ENCODE data around the gene PHETA1. TPM values are rescaled to one million over a fixed set of nuclear protein-coding genes. Genes with fewer than 3 reads are reported as not detected.
A peak's percentile ranks its signal among the peaks of the same experiment; 100 is the strongest.

PHETA1 gene
- total and polyA plus RNA-seq, 2 of the 13 experiments (the other 11 are each of a cell fraction or from before 2014, with no cell fraction given) = 11.3 to 20.8 TPM

DNA sequence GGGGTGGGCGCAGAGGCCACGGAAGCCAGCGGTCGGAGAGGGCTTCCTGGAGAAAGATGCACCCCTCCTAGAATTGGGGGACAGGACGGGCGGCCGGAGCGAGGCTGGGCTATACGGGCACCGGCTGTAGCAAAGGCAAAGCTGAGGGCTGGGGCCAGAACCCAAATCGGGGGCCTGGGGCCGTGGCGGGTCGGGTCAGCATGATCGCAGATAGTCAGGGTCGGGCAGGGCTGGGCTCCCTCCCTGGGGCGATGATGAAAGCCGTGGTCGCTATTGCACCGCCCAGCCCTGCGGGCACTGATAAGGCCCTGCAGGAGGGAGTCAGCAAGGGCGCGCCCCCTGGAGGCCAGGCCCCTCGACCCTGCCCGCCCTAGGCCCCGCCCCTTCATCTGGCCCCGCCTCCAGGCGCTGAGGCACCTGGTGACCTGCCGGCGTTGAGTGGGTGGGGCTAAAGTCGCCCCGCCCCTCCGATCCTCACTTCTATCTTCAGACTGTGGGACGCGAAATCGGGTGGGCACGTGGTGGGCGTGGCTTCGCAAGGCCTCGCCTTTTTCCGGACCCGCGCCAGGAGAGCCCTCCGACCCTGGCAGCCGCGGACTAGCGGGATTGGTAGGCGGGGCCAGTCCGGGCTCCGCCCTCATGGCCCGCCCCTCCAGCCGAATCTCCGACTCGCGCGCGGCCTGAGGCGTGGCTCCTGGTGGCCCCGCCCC is 36.4 kb upstream of the PHETA1 start (continued):
- TF ChIP-seq POGK (CRISPR knock-in tag; conservative IDR thresholded peaks at IDR 0.05) (peak; percentile 57), ZNF558 (CRISPR knock-in tag; IDR thresholded peaks at IDR 0.05; ENCODE audit: borderline replicate concordance) (no peak; the same call in 1 of the 2 replicates), MEF2D (CRISPR knock-in tag; IDR thresholded peaks at IDR 0.05) (peak; percentile 80; the same call in 1 of the 2 replicates), CREB1 (IDR thresholded peaks at IDR 0.05) (peak; percentile 45; the same call in 1 of the 2 replicates), CREB1 (CRISPR knock-in tag; IDR thresholded peaks at IDR 0.05) (no peak), ETV5 (CRISPR knock-in tag; IDR thresholded peaks at IDR 0.05; ENCODE audit: borderline replicate concordance) (peak; percentile 37; the same call in 1 of the 2 replicates), NFKB2 (CRISPR knock-in tag; IDR thresholded peaks at IDR 0.05; ENCODE audit: borderline replicate concordance) (0 out of 2 replicates have a peak, but pooled peaks have one; percentile 35), MAZ (IDR thresholded peaks at IDR 0.05; ENCODE audit: borderline replicate concordance, low read depth, low read length) (peak; percentile 85), MAZ (CRISPR knock-in tag; IDR thresholded peaks at IDR 0.05; ENCODE audit: low read depth) (peak; percentile 88), ZFP82 (CRISPR knock-in tag; IDR thresholded peaks at IDR 0.05; ENCODE audit: borderline replicate concordance) (no peak), TEAD3 (CRISPR knock-in tag; optimal IDR thresholded peaks at IDR 0.05; ENCODE audit: borderline replicate concordance) (peak; percentile 31), TRIM24 (CRISPR knock-in tag; IDR thresholded peaks at IDR 0.05) (no peak), ZNF768 (CRISPR knock-in tag; IDR thresholded peaks at IDR 0.05) (peak; percentile 45; the same call in 1 of the 2 replicates), ZSCAN22 (CRISPR knock-in tag; IDR thresholded peaks at IDR 0.05) (no peak), AHR (CRISPR knock-in tag; IDR thresholded peaks at IDR 0.05) (peak; percentile 79; the same call in 1 of the 2 replicates), FOSL2 (CRISPR knock-in tag; IDR thresholded peaks at IDR 0.05) (peak; percentile 75), AKAP8 (CRISPR knock-in tag; IDR thresholded peaks at IDR 0.05) (no peak), ZNF709 (CRISPR knock-in tag; IDR thresholded peaks at IDR 0.05) (peak; percentile 44; the same call in 1 of the 2 replicates), ZNF772 (CRISPR knock-in tag; IDR thresholded peaks at IDR 0.05) (no peak), PCBP1 (IDR thresholded peaks at IDR 0.05; ENCODE audit: borderline replicate concordance, low read depth, low read length) (peak; percentile 56; the same call in 1 of the 2 replicates), ZNF670 (CRISPR knock-in tag; IDR thresholded peaks at IDR 0.05; ENCODE audit: borderline replicate concordance) (peak; percentile 24; the same call in 1 of the 2 replicates), ZSCAN30 (CRISPR knock-in tag; IDR thresholded peaks at IDR 0.05) (no peak)
- TF ChIP-seq, protein P1, sequence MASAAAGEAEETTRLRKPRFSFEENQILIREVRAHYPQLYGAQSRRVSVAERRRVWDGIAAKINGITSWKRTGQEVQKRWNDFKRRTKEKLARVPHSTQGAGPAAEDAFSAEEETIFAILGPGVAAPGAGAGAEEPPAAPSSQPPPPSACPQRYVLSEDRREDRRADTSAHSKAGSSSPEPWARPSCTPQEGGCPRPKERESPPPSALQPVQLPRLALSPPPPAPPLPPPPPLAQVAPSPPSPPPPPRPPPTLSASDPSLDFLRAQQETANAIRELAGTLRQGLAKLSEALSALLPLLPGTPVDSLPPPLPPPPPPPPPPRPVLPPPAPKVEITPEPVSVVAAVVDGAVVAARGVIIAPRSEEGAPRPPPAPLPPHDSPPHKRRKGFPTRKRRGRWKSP (CRISPR knock-in tag; IDR thresholded peaks at IDR 0.05) = peak; percentile 49; the same call in 1 of the 2 replicates
- TF ChIP-seq, protein P2, sequence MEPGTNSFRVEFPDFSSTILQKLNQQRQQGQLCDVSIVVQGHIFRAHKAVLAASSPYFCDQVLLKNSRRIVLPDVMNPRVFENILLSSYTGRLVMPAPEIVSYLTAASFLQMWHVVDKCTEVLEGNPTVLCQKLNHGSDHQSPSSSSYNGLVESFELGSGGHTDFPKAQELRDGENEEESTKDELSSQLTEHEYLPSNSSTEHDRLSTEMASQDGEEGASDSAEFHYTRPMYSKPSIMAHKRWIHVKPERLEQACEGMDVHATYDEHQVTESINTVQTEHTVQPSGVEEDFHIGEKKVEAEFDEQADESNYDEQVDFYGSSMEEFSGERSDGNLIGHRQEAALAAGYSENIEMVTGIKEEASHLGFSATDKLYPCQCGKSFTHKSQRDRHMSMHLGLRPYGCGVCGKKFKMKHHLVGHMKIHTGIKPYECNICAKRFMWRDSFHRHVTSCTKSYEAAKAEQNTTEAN (CRISPR knock-in tag; conservative IDR thresholded peaks at IDR 0.05) = peak; percentile 68; the same call in 1 of the 2 replicates
- TF ChIP-seq, protein P3, sequence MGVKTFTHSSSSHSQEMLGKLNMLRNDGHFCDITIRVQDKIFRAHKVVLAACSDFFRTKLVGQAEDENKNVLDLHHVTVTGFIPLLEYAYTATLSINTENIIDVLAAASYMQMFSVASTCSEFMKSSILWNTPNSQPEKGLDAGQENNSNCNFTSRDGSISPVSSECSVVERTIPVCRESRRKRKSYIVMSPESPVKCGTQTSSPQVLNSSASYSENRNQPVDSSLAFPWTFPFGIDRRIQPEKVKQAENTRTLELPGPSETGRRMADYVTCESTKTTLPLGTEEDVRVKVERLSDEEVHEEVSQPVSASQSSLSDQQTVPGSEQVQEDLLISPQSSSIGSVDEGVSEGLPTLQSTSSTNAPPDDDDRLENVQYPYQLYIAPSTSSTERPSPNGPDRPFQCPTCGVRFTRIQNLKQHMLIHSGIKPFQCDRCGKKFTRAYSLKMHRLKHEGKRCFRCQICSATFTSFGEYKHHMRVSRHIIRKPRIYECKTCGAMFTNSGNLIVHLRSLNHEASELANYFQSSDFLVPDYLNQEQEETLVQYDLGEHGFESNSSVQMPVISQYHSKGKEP (CRISPR knock-in tag; IDR thresholded peaks at IDR 0.05) = no peak
